Measurements from ENCODE around the gene DDX41.
"Not testable (repeated sequence)": the region's sequence is repeated elsewhere in the genome, so short reads cannot be mapped to it uniquely, and the experiment has no call there.

Gene DDX41

DNA sequence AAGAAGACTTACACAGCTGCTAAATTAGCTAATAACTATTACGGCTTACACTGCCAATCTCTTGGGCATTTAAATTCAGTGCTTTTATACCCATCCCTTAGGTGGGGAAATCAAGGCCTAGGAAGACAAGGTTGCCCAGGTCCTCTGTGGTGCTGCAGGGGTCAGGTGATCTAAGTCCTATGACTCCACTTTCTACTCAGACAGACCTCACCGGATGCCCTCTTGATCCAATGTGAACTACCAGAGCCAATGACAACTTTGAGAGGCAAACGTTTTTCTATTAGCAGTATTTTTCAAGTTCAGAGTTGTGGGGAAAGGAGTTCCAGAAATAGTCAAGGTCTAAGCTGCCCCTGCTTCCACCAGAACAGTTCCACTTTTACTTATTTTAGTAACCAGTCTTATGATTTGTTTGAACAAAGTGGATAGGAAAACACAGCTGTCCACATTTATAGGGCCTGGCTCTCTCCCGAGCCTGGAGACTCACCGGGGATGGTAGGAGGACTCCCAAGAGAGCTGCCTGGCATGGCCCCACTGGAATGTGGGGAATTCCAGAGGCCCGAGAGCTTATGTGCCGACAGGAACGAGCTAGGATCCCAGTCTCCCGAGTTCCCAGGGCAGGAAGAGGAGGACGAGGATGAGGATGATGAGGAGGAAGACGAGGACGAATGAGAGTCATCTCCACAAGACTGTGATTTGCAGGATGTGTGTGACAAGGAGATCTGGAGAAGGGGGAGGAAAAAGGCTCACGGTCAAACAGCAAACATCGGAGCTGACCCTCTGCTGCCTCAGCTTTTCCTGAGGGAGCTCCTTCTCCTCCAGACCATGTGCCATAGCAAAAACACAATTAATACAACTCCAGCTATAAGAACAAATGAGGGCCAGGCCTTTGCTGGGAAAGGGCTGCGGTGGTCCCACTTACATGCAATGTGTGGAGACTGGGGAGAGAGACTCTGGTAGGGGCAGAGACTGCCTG is 20.9 kb upstream of the DDX41 start:
- no peak for DNase-seq (ENCODE audit: low read depth)

DNA sequence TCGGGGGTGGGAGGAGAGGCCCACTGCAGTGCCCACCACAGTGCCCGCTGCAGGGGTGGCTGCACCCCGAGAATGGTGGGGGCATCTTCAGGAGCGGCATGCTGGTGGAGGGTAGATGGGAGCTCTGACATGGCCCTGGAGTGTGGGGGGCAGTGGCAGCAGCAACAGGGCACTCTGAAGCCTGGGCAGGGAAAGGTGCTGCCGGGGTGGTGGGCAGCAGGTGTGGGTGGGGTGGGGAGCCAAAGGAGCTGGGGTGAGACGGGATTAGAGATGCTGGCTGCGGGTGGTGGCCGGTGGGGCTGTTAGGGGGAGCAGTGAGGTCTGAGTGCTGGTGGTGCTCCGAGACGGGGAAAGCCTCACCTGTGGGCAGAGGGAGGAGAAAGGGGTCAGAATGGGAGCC is 19.6 kb upstream of the DDX41 start:
- DNase-seq (ENCODE audit: low read depth) = no peak

DNA sequence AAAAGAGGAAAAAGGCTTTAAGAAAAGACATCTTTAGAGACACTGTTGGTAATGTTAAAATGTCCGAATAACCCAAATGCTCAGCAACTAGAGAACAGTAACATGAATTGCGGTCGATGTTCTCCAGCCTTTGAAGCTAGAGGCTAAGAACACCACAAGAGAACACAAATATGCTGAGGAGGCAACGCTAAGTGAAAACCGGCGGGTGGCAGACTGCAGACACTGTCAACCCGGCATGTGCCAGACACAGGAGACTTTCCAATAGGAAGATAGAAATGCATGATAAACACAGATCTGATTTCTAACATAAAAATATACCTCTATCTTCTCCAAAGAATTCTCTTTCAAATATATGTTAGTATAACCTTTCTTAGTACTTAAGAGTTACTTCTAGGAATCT is 18.4 kb upstream of the DDX41 start:
- DNase-seq (ENCODE audit: low read depth) = no peak

DNA sequence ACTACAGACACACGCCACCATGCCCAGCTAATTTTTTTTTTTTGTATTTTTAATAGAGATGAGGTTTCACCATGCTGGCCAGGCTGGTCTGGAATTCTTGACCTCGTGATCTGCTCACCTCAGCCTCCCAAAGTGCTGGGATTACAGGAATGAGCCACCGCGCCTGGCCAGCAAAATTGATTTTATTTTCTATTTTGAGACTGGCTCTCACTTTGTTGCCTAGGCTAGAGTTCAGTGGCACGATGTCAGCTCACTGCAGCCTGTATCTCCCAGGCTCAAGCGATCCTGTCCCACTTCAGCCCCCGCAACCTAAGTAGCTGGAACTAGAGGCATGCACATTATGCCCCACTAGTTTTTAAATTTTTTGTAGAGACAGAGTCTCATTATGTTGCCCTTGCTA is 17.7 kb upstream of the DDX41 start:
- DNase-seq (ENCODE audit: low read depth) = not testable (repeated sequence)

DNA sequence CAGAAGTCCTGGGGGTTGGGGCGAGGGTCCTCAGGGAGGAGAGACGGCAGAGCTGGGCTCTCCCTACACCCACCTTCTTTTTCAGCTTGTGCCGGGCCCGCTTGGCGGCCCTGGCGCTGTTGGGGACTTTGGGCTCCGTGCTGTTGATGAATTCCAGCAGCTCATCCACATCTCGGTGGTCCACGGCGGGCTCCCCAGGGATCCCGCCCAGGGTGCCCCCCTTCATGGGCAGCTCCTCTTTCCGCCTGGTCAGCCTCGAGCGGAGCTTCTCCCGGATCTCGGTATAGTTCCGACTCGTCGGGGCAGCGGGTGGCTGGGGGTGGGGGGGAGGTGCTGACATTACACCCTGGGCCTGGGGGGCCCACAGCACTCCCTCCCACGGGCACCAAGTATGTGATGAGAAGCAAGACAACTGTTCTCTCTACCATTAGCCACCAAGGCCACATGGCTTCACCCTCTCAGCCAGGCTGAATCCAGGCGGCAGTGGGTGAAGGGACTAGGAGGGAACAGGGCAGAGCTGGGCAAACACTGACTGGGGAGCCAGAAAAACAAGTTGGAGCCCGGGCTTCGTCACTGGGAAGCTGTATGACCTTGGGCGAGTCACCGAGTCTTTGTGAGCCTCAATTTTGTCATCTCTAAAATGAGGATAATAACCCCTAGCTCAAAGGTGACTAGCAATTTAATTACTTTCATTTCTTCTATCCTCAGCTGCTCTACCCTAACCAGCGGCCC is 14.6 kb upstream of the DDX41 start:
- DNase-seq (ENCODE audit: low read depth) = no peak

DNA sequence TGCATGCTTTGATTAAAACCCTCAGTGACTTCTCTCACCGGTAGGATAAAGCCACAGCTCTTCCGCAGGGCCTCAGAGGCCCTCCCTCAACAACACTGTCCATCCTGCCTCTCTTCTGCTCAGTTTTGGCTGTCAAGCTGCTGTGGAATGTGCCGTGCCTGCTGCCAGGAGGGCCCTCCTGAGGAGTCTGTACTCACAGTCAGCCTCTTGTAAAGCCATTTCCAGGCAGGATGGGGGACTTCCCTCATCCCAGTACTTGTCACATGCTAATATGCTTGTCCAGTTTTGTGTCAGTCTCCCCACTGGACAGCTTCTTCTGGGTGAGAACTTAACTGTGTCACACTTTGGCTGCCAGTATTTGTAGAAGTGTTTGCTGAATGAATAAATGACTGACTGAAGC is 13.9 kb upstream of the DDX41 start:
- DNase-seq (ENCODE audit: low read depth) = no peak

DNA sequence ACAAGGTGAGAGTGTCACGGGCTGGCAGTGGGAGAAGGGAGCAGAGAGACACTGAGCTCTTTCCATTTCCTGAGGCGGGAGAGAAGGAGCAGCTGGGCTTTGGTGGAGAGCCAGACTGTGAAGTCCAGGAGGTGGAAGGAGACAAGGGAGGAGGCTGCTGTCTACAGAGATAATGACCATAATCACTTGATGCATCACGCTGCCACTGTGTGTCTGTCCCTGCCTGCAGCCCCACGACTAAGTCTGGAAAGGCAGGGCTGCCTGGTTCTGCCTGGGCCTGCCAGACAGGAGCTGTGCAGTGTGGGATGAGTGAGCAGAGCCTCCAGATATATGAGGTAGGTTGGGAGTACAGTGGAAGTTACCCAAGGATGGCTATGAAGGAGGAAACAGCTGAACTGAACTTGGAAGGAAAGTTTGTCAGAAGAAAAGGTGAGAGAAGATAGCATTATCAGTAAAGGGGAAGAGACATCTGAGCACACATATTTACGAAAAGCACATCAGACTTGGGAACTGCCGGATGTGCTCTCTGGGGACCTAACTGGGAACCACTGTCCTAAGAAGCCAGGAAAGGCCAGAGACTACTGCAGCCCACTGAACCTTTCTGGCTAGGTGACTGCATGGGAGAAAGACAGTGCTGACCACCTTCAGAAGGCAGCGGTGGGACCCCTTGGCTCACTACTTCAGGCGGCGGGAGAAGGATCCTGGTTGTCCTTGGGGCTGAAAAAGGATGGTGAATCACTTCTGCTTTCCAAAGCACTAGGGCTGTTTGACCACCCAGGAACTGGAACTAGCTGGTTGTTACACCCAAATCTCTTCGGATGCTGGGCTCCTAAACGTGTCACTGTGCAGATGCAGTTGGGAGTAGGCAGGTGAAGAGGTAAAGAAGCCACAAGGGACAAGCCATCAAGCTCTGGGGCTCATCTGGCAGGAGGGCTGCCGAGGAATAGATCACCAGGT is 12.8 kb upstream of the DDX41 start:
- DNase-seq (ENCODE audit: low read depth) = no peak

DNA sequence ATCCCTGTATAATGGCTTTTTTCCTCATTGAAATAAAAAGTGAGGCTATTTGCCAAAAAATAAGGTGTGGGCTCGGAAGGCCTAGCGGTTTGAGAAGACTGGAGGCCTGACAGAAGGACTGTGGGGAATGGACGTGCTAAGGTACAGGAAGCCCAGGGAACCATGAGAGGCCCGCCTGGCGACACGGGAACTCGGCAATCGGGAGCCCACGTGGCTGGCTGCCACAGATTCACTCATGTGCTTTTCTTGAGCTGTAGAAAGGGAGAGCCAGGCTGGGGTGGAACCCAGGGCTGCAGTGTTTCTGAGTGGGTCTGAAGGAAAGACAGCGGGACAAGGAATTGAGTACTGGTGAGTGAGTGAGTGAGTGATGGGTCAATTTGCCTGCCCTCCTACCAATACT is 11.9 kb upstream of the DDX41 start:
- no peak for DNase-seq (ENCODE audit: low read depth)

DNA sequence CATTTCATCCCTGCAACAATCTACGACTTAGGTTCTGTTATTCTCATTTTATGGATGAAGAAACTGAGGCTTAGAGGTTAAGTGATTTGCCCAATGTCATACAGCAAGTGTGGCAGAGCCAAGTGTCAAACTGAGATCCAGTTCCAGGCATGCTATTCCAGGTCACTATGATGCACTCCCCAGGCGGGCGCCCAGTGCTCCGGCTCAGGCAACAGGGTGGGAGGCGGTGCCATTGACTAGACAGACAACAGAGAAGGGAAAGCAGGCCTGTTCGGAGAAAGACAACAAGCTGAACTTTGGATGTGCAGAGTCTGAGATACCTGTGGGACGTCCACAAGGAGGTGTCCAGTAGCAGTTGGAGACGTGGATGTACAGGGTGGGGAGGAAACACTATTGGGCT is 10.8 kb upstream of the DDX41 start:
- no peak for DNase-seq (ENCODE audit: low read depth)

DNA sequence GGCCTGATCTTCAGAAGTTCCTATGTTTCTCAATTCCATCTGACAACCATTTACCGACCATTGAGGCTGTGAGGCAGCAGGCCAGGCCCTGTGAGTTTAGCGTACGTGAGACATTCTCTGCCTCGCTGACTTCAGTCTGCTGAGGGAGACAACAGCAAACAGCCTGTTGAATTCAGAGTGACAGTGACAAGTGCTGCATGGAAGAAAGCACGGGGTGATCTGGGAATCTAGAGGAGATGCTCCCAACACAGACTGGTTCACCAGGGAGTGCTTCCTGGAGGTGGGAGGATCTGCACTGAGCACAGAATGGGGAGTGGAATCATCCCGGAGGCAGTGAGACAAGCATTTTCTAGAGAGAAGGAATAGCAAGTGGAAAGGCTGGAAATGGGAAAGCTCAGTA is 10.0 kb upstream of the DDX41 start:
- DNase-seq (ENCODE audit: low read depth) = no peak

DNA sequence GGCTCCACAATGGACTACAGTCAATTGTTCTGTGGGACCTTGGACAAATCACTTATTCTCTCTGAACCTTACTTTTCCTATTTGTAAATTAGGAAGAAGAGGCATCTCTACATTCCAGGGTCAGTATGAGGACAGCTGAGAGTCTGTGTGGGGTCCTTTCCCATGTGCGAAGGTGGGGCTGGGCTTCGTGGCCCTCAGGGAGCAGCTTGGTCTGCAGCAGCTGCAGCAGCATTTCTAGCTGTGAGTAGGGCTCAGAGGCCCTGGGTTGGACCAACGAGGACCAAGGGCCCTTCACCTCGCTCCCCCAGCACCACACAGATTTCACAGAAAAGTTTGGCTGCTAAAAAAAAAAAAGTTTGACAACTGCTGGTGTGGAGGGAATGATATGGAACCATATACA is 9.4 kb upstream of the DDX41 start:
- DNase-seq (ENCODE audit: low read depth) = no peak

DNA sequence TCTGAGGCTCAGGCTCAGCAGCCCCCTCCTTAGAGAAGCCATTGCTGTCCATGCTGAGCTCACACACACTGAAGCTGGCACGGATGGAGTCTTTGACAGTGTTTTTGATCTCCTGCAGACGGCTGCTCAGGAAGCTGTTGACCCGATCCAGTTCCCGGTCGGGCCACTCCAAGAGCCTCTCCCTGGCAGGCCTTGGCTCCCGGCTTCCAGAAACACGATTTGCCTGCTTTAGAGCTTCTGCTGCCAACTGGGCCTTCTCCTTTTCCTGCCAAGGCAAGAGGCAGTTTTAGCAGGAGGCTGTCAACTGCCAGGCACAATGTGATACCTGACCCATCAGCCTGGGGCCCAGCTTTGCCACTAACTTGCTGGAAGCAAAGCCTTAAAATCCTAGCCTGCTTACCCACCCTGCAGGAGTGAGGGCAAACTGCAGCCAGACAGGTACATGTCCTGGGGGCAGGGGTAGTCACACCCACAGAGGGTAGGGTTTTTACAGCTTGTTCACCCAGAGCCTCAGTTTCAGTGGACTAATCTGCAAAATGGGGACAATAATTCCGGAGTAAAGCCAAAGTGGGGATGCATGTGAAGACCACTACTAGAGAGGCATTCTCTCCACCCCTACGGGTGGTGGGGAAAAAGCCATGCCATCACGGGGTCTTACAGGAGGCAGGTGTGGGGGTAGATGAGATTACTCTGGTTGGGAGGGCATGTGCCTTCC is 8.3 kb upstream of the DDX41 start:
- no peak for DNase-seq (ENCODE audit: low read depth)

DNA sequence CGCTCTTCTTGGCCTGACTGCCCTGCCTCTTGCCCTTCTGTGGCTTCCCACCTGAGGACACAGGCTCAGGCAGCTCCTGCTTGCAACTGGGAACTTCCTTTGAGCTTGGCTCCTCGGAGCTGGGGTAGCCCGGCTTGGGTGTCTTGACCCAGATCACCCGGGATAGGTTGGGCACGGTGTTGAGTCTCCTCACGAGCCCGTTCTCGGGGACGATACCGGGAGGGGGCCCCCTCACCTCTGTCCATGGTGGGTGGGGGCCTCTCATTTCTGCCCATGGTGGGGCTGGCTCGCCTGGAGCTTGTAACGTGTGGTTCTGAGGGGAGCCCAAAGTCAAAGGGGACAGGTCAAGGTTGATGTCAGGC is 7.8 kb upstream of the DDX41 start:
- no peak for DNase-seq (ENCODE audit: low read depth)

DNA sequence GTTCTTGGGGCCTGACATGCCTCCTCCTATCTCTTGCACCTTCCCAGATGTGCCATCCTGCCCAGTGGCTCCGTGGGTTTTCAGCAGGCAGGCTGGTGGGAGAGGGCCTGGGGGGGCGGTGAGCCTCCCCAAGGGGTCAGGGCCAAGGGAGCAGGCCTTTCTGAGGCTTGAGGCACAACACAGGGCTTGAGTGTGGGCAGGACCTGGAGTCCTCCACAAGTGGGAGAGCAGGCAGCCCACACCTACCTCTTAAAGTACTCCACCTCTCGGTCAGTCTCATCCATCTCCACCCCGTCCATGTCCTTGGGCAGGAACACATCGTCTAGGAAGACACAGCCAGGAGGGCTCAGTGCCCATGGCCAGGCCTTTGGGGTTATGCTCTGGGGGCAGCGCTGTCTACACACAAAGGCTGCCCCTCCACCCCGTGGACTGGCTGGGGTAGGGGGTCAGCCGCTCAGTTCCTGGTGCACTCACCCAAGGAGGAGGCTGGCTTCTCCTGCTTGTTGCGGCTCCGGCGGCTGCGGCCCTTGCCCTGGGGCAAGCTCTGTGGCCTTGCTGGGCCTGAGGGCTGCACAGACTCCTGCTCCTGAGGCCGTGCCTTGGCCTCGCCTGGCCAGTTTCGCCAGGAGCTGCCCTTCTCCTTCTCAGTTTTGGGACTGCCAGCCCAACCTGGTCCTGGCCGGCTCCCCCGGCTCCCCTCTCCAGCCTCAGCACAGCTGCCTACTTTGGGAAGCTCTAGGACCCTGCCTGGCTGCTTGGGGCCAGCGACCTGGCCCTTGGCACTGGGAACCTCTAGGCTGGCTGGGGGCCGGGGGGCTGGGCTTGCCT is 7.2 kb upstream of the DDX41 start:
- no peak for DNase-seq (ENCODE audit: low read depth)

DNA sequence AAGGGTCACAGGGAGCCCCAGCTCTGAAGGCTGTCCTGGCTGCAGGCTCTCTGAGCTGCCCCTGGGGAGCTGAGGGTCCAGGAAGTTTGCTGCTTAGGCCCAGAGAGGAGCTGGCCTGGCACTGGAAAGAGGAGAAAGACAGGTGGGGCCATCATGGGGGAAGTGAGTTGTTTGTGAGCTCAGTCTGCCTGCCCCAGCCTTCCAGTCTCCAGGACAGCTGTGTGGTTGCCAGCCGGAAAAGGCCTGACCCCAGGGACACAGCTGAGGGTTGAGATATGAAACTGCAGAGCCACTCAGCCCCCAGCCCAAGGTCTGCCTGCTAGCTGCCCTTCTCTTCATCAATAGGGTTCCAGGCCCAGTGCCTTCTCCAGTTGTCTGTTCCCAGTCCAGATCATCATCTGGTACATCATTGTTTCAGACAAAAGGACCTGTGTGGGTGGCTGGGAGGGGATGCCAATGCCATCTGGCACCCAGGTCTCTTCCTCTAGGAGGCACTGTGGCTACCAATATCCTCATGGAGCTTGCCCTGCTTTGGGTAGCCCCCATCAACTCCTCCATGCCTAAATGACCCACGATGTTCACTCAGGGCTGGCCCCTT is 4.3 kb upstream of the DDX41 start:
- DNase-seq (ENCODE audit: low read depth) = no peak

DNA sequence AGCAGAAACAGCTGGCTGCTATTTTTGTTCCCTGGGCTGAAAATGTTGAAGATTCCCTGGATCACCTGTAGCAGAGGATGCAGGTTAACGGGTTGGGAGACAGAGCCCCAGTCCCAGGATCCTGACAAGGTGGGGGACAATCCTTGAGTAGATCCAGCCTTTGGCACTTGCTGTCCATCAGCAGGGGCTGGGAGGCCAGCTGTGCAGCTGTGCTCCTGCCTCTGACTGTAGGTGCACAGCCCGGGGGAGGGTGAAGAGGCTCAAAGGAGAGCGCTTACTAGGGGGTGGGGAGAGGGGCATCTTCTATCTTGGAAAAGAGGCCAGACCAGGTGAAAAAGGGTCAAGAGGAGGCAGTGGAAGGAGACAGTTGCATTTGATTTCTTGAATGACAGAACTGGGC is 3.5 kb upstream of the DDX41 start:
- no peak for DNase-seq (ENCODE audit: low read depth)

DNA sequence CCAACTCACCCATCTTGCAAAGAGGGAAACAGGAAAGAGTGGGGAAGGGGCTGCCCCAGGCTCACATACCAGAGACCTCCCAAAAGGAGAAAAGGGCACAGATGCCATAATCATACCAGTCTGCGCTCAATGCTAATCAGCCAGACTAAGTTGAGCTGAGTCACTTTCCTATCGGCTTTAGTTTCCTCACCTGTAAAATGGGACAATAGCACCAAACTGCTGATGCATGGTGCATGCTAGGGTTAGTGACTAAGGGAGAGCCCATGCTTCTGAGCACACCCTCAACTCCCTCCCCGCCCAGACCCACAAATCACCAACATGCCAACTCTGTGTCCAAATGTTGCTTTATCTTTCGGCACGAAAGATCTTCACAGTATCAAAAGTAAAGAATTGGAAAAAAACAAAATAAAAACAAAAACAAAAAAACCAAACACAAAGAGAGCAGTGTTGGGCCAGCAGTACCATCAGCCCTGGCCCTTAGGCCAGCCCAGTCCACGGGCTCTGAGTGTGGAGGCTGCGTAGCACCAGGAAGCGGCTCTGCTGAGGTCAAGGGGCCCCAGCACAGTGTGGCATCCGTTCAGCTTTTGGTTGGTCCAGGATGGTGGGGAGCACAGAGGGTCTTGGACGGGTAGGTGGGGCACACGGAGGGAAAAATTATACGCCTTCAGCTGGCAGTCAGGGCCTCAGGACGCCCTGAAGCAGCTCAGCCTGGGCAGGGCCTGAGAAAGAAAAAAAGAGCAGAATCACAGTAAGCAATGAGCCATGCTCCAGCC is 2.9 kb upstream of the DDX41 start:
- no peak for DNase-seq (ENCODE audit: low read depth)

DNA sequence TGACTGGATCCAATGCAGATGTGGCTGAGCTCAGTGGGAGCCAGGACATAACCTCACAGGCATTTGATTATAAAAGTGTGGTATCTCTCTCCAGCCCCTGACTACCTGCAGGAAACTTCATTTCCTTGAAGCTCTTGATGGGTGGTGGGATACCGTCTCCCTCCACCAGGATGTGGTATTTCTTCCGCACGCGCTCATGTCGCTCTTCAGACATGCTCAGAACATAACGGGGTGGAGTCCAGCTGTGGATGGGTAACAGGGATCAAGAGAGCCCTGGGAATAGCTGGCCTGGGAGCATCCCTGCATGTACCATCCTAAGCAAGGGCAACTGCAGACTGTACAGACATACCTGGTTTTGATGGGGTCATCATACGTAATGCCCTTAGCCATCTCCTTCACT is 1.2 kb downstream of the DDX41 start:
- DNase-seq (ENCODE audit: low read depth) = no peak

DNA sequence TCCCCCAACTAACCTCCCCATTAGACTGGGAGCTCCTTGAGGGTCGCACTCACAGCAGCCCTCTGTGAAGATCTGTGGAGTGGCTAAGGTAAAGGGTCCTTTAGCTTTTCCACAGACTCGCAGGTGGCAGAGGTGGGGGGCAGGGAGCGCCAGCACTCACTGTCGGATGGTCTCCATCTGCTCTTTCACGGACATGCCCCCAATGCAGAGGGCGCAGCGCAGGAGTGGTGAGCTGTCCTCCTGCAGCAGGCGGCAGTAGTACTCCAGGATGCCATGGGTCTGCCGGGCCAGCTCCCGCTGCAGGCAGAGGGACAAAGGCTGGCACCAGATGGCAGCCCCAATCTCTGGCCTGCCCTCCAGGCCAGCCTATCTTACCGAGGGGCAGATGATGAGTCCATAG is 2.2 kb downstream of the DDX41 start:
- DNase-seq (ENCODE audit: low read depth) = no peak

DNA sequence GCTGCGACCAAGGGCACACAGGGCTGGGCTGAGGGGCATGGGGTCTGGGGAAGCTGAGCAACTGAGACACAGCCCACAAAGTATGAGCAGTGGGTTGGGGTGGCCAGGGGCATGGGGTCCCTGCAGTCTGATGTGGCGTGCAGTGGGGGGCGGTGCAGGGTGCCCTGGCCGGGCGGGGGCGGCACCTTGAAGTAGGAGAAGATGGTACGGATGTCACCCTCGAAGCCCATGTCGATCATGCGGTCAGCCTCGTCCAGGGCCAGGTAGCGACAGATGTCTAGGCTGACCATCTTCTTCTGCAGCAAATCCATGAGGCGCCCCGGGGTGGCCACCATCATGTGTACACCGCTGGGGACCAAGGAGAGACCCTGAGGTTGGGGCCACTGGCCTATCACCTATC is 3.3 kb downstream of the DDX41 start:
- no peak for DNase-seq (ENCODE audit: low read depth)
